ENCODE results near the gene RAD51B.

RAD51B gene

DNA sequence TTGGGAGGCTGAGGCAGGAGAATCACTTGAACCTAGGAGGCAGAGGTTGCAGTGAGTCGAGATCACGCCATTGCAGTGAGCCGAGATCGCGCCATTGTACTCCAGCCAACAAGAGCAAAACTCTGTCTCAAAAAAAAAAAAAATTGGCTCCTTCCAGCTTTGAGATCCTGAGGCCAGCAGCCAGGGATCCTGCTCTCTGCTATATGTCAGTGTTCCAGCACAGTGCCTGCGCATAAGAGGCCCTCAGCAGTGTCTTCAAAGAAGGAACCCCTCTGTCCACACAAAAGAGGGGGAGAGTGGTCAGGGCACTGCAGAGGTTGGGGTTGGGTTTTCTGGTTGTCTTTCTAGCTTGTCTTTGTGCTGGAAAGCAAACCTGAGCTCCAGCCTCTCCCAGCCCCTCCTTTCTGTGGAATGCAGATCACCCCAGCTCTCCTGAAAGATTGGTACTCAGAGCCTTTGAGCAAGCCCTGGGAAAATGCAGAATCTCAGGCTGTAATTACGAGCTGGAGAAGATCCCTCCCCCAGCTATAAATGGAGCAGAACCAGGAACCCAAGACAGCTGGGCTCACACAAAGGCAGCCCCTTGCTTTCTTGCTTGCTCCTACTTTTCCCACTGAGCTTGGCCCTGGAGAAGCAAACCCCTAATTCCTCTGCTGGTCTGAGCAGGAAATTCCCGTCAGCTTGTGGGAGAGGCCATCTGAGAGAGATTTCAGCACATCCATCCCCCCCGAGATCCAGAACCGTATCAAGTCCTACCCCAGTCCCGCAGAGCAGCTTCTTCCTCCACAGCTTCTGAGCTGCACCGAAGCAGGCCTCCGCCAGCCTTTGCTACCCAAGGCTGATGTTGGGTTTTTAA, 767.5 kb downstream of the RAD51B start:
- no peak overlapping the region for H3K4me3 ChIP-seq (ENCODE audit: low read depth, low read length)
- TF ChIP-seq, protein P1, sequence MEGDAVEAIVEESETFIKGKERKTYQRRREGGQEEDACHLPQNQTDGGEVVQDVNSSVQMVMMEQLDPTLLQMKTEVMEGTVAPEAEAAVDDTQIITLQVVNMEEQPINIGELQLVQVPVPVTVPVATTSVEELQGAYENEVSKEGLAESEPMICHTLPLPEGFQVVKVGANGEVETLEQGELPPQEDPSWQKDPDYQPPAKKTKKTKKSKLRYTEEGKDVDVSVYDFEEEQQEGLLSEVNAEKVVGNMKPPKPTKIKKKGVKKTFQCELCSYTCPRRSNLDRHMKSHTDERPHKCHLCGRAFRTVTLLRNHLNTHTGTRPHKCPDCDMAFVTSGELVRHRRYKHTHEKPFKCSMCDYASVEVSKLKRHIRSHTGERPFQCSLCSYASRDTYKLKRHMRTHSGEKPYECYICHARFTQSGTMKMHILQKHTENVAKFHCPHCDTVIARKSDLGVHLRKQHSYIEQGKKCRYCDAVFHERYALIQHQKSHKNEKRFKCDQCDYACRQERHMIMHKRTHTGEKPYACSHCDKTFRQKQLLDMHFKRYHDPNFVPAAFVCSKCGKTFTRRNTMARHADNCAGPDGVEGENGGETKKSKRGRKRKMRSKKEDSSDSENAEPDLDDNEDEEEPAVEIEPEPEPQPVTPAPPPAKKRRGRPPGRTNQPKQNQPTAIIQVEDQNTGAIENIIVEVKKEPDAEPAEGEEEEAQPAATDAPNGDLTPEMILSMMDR (IDR thresholded peaks at IDR 0.05; ENCODE audit: low read depth, low read length) = no peak

DNA sequence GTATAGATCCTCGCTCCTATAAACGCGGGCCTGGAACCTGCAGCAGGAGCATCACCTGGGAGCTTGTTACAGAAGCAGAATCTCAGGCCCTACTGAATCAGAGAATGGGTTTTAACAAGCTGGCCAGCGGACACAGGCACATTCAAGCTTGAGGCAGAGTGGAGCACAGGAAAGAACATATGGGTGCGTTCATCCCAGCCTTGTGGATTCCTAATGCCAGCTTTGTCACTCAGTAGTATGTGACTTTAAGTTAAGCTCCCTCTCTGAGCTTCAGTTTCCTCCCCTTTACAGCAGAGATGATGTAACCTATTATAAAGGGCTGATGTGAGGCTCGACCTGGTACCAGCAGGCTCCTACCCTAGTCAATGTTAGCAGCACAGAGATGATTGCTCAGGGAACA, 768.4 kb downstream of the RAD51B start:
- TF ChIP-seq, protein P1 (IDR thresholded peaks at IDR 0.05; ENCODE audit: low read depth, low read length) = no peak
- no peak overlapping the region for H3K4me3 ChIP-seq (ENCODE audit: low read depth, low read length)

DNA sequence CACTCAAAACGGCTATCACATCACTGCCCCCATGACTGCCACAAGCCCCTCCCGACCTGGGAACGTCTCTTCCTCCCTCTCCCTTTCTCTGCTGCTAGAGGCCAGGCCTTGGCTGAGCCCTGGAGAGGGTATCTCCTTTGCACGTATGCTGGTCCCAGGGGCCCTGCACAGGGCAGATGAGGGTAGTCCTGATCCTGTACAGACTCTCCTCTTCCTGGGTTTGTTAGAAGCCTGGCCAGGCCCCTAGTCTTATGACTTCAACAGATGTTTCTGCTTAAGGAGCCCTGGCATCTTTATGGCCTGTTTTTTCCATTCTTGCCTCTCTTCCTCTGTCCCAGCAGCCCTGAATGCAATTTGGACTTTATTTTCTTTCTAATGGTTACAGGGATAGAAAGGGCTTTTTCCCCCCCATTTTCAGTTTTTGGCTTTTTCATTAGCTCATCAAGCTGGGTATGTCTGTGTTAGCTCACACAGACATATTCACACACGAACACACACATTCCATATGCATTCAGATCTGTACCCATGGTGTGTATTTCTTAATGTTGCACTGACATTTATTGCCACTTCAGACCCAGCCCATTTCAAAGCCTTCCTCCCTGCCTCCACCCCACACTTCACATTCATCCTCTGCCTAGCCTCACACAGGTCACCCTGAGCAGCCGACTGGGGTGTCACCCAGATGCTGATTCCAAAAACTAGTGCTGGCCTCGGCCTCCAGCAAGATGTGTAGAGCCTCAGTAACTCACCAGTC, 770.0 kb downstream of the RAD51B start:
- H3K4me3 ChIP-seq (ENCODE audit: low read depth, low read length) = no peak overlapping the region
- TF ChIP-seq, protein P1 (IDR thresholded peaks at IDR 0.05; ENCODE audit: low read depth, low read length) = no peak

DNA sequence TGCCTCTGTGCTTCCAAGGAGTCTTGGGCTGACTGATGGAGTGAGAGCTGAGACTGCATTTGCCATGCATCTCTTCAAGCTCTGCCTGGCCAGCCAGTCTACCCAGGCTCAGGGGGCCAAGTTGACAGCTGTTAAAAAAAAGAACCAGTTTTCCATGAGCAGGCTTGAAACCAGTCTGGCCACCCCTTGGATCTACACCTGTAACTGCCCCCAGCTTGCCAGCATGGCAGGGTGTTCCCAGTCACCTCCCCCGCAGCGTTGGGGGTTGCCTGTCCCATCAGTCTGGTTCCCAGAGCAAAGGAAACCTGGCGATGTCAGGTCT, 770.6 kb downstream of the RAD51B start:
- TF ChIP-seq, protein P1 (IDR thresholded peaks at IDR 0.05; ENCODE audit: low read depth, low read length) = no peak
- no peak overlapping the region for H3K4me3 ChIP-seq (ENCODE audit: low read depth, low read length)

DNA sequence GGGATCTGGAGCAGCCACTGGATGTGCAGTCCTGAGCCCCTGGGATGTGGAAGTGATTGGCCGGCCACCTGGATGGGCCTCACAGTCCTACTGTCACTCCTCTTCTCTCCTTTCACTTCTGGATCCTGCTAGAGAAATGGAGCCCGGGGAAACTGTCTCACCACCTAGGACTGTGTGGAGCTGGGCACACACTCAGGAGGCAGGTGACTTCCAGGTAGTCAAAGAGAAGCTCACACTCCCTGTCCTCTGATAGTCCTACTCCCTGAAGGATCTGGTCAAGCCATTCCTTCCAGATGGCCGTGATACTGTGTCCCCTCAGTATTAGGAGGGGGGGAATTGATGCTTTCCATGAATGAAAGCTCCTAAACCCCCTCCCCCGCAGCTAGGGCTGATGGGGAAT, 772.2 kb downstream of the RAD51B start:
- no peak overlapping the region for H3K4me3 ChIP-seq (ENCODE audit: low read depth, low read length)
- TF ChIP-seq, protein P1 (IDR thresholded peaks at IDR 0.05; ENCODE audit: low read depth, low read length) = no peak

DNA sequence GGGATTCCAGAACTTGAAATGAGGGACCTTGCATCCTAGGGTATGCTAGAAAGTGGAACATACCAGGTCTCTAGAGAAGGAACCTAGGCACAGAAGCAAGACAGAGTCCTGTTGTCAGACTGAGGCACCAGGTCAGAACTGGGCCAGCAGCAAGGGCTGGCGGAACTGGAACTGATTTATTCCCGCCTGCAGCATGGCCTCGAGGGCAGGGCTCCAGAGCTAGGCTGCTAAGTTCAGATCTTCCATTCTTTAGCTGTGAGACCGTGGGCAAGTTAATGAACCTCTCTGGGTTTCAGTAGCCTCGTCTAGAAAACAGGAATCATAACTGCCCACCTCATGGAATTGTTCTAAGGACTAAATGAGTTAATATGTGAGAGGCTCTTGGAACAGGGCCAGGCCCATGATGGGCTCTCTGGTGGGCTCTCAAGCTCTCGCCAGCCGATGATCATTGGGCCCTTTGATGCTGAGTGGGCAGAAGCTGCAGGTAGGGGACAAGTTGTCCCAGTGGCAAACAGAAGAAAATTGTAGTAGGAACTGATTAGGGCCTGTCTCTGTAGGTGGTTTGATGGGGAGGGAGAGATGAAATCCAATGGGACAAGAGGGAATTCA, 773.5 kb downstream of the RAD51B start:
- H3K4me3 ChIP-seq (ENCODE audit: low read depth, low read length) = no peak overlapping the region
- TF ChIP-seq, protein P1 (IDR thresholded peaks at IDR 0.05; ENCODE audit: low read depth, low read length) = no peak
